A549 (cell line): ENCODE measurements around the gene AK8. TPM values are rescaled to one million over a fixed set of nuclear protein-coding genes. Genes with fewer than 3 reads are reported as not detected.

Experiments used
- ATAC-seq, 2 experiments: fragments of 200-7000 bp in 1 of 2; fragments of >200 bp in 1 of 2; cut with Nextera tagmentation in 1 of 2; cut with Tn5 transposase in 1 of 2; 3 replicates each; pipeline versions ENCODE4 v1.8.0 to v1.9.1; 2018 to 2020; ENCODE audit warnings: mild to moderate bottlenecking in 1 of 2, moderate library complexity in 1 of 2
- CTCF ChIA-PET: fragments of 300-600 bp; sonication (Branson Sonifier 250); formaldehyde crosslinking; extraction: SDS; loops from one replicate; lab custom pipeline; 2021; ENCODE audit warnings: antibody characterized with exemption, inconsistent platforms; lab: Yijun Ruan, JAX
- POLR2A ChIA-PET: fragments of 350-600 bp; formaldehyde crosslinking; extraction: SDS; loops from one replicate; lab custom pipeline; 2021; ENCODE audit warnings: antibody characterized with exemption, inconsistent platforms; lab: Yijun Ruan, JAX
- DNase-seq, 2 experiments: peaks; one replicate each; pipeline versions ENCODE4 v3.0.0 to v3.0.0-alpha.2; 2011 to 2016; ENCODE audit warnings: low read depth in 1 of 2, low spot score in 1 of 2
- FAIRE-seq: peaks from 2 replicates; lab custom pipeline; 2011; peaks lifted over from hg19 to GRCh38; lab: Jason Lieb, UNC
- H3K27ac ChIP-seq, 2 experiments: fragments of >200 bp; sonication (Bioruptor Twin); formaldehyde crosslinking; 3 replicates each; pipeline ENCODE4 v1.5.1; 2016 to 2017
- H3K4me1 ChIP-seq: fragments of >200 bp; sonication (Bioruptor Twin); formaldehyde crosslinking; 3 replicates; pipeline ENCODE4 v1.6.1; 2016
- H3K4me2 ChIP-seq: fragments of >200 bp; sonication (Bioruptor Twin); formaldehyde crosslinking; 3 replicates; pipeline ENCODE4 v1.6.1; 2016
- H3K4me3 ChIP-seq: fragments of >200 bp; sonication (Bioruptor Twin); formaldehyde crosslinking; 3 replicates; pipeline ENCODE4 v1.5.1; 2016
- H3K9me3 ChIP-seq: fragments of >200 bp; sonication (Bioruptor Twin); formaldehyde crosslinking; 3 replicates; pipeline ENCODE4 v1.6.1; 2016
- BCL3 ChIP-seq: fragments of >200 bp; sonication (Bioruptor Twin); formaldehyde crosslinking; IDR thresholded peaks from 3 replicates; pipeline ENCODE4 v1.6.1; 2016
- BHLHE40 ChIP-seq: IDR thresholded peaks from 2 replicates; pipeline ENCODE4 v1.6.1; 2012; ENCODE audit warnings: low read depth, low read length, inconsistent platforms
- CEBPB ChIP-seq, 2 experiments: fragments of >200 bp in 1 of 2; sonication (Bioruptor Twin) in 1 of 2; formaldehyde crosslinking in 1 of 2; IDR thresholded peaks; 2 replicates each; pipeline ENCODE4 v1.6.1; 2012 to 2016
- CHD2 ChIP-seq: fragments of 150-350 bp; IDR thresholded peaks from 2 replicates; pipeline ENCODE4 v1.6.1; 2014; ENCODE audit warnings: low read length; ENCODE audit not compliant: partially characterized antibody
- CTCF ChIP-seq: fragments of >200 bp; sonication (Bioruptor Twin); formaldehyde crosslinking; IDR thresholded peaks from 3 replicates; pipeline ENCODE4 v1.5.1; 2016
- E2F6 ChIP-seq: IDR thresholded peaks from 2 replicates; pipeline ENCODE4 v1.6.1; 2012; ENCODE audit warnings: low read depth, borderline replicate concordance
- EHF ChIP-seq: fragments of 250-450 bp; sonication (Bioruptor Pico); IDR thresholded peaks from 2 replicates; pipeline ENCODE4 v1.5.0; 2020; ENCODE audit warnings: mild to moderate bottlenecking
- EHMT2 ChIP-seq: fragments of 200-600 bp; sonication (generic); IDR thresholded peaks from 2 replicates; pipeline ENCODE4 v1.6.1; 2016; ENCODE audit warnings: antibody characterized with exemption, low read depth, mild to moderate bottlenecking, moderate library complexity
- ELK1 ChIP-seq: fragments of 150-350 bp; IDR thresholded peaks from 2 replicates; pipeline ENCODE4 v1.6.1; 2014; ENCODE audit warnings: low read depth, mild to moderate bottlenecking, low read length
- JUN ChIP-seq, 2 experiments: fragments of >200 bp; sonication (Bioruptor Twin); formaldehyde crosslinking; IDR thresholded peaks; 2 replicates in 1 of 2; 3 replicates in 1 of 2; pipeline ENCODE4 v1.6.1; 2016 to 2017
- KDM5A ChIP-seq: fragments of 200-600 bp; sonication (generic); IDR thresholded peaks from 2 replicates; pipeline ENCODE4 v1.6.1; 2016; ENCODE audit warnings: antibody characterized with exemption, mild to moderate bottlenecking
- MAFK ChIP-seq: fragments of 450-650 bp; IDR thresholded peaks from 2 replicates; pipeline ENCODE4 v1.6.1; 2014; ENCODE audit not compliant: partially characterized antibody
- MAZ ChIP-seq: fragments of 150-350 bp; IDR thresholded peaks from 2 replicates; pipeline ENCODE4 v1.6.1; 2014; ENCODE audit warnings: antibody characterized with exemption, low read depth, low read length, borderline replicate concordance
- MYC ChIP-seq: IDR thresholded peaks from 2 replicates; pipeline ENCODE4 v1.6.1; 2012; ENCODE audit warnings: mild to moderate bottlenecking, inconsistent platforms, low read length, improper control_type of control experiment, borderline replicate concordance
- NFE2L2 ChIP-seq: fragments of 150-350 bp; conservative IDR thresholded peaks from 2 replicates; pipeline ENCODE4 v1.6.1; 2014; ENCODE audit warnings: low read length
- NPAS2 ChIP-seq: fragments of 250-450 bp; sonication (Bioruptor Pico); IDR thresholded peaks from 2 replicates; pipeline ENCODE4 v1.8.0; 2022; ENCODE audit warnings: mild to moderate bottlenecking, moderate library complexity, borderline replicate concordance
- NR3C1 ChIP-seq: fragments of >200 bp; sonication (Bioruptor Twin); formaldehyde crosslinking; IDR thresholded peaks from 3 replicates; pipeline ENCODE4 v1.6.1; 2017
- RCOR1 ChIP-seq: fragments of 150-350 bp; IDR thresholded peaks from 2 replicates; pipeline ENCODE4 v1.6.1; 2014; ENCODE audit warnings: antibody characterized with exemption, low read length, low read depth
- REST ChIP-seq: fragments of 200-600 bp; sonication (generic); IDR thresholded peaks from 2 replicates; pipeline ENCODE4 v1.6.1; 2016; ENCODE audit warnings: antibody characterized with exemption, mild to moderate bottlenecking, moderate library complexity
- RNF2 ChIP-seq: fragments of 200-600 bp; sonication (generic); IDR thresholded peaks from 2 replicates; pipeline ENCODE4 v1.6.1; 2016; ENCODE audit warnings: low read depth, mild to moderate bottlenecking, antibody characterized with exemption, moderate library complexity, borderline replicate concordance
- TP53 ChIP-seq: fragments of 250-450 bp; sonication (Bioruptor Pico); IDR thresholded peaks from 2 replicates; pipeline ENCODE4 v1.5.0; 2021; ENCODE audit warnings: mild to moderate bottlenecking, moderate library complexity
- USF2 ChIP-seq: fragments of 450-650 bp; IDR thresholded peaks from 2 replicates; pipeline ENCODE4 v1.6.1; 2014; ENCODE audit warnings: antibody characterized with exemption
- ZFP36 ChIP-seq: fragments of 450-650 bp; IDR thresholded peaks from 2 replicates; pipeline ENCODE4 v1.6.1; 2014; ENCODE audit warnings: borderline replicate concordance; ENCODE audit not compliant: partially characterized antibody
- ZNF302 ChIP-seq: fragments of 250-450 bp; sonication (Bioruptor Pico); IDR thresholded peaks from 2 replicates; pipeline ENCODE4 v1.9.0; 2021; ENCODE audit warnings: inconsistent platforms, mild to moderate bottlenecking, moderate library complexity
- ZSCAN20 ChIP-seq: fragments of 250-450 bp; sonication (Bioruptor Pico); IDR thresholded peaks from 2 replicates; pipeline ENCODE4 v1.8.0; 2022; ENCODE audit warnings: mild to moderate bottlenecking, moderate library complexity
- WGBS: methylation state at CpG from one replicate; pipeline ENCODE4 v1.1.6; 2017; ENCODE audit errors: missing lambda C conversion rate; 5-methylcytosine and 5-hydroxymethylcytosine counted together
- polyA plus RNA-seq, 4 experiments: library from polyadenylated mRNA; depleted of rRNA in 3 of 4; stranded (reverse); fragments of >200 nt; fragmentation: RNase III in 1 of 4; extraction: RNeasy Plus Mini Kit Qiagen cat#74134 plus additional on column Dnase treatment in 1 of 4; gene quantifications; 2 replicates in 3 of 4; 3 replicates in 1 of 4; pipeline ENCODE4 v1.2.3, GENCODE V29; 2011 to 2017

AK8 gene
- polyA plus RNA-seq, 2 of the 4 experiments (the other 2 are of a cell fraction): 0.61 to 0.63 TPM

- Histone ChIP-seq H3K4me1 (no peaks in the 10 kb centered on the region), H3K4me3 (no peak overlapping the region), H3K9me3 (no peaks in the 10 kb centered on the region), H3K27ac (no peak overlapping the region), H3K4me2 (no peak overlapping the region)
- TF ChIP-seq CEBPB (IDR thresholded peaks at IDR 0.05) (no peak), ZFP36 (no peak), MAFK (no peak), ZSCAN20 (no peak), EHMT2 (no peak), USF2 (no peak), CHD2 (no peak), EHF (CRISPR knock-in tag) (no peak), NFE2L2 (no peak), MAZ (no peak), RCOR1 (no peak), JUN (IDR thresholded peaks at IDR 0.05) (no peak), NPAS2 (CRISPR knock-in tag) (no peak), BCL3 (no peak), TP53 (no peak), E2F6 (no peak), ZNF302 (CRISPR knock-in tag) (no peak)
- WGBS: 45% methylated on average over 9 of the region's 9 CpGs
- peak in 1 of 2 experiments; percentile 38 for DNase-seq
- POLR2A ChIA-PET: no interaction called here
- no peak for FAIRE-seq
- CTCF ChIA-PET: interaction anchor here (0.6 to 13.9 kb wide), 3 partner anchors 16 to 92 kb away, joined by 3 to 145 read pairs (median 4); no protein-coding TSS in a partner anchor
- peak in 1 of 2 experiments; percentile 19; a peak in 2 of 6 replicates for ATAC-seq
These were observed 7.7 kb upstream of the AK8 start for GRCh38 chr9:132885720-132886333.

GRCh38 chr9:132883349-132884294, 5.5 kb upstream of the AK8 start:
- no peak for ATAC-seq
- ChIA-PET CTCF (interaction anchor here (0.7 to 13.9 kb wide), 4 partner anchors 10 to 94 kb away, joined by 3 to 145 read pairs (median 4); no protein-coding TSS in a partner anchor), POLR2A (no interaction called here)
- Histone ChIP-seq H3K9me3 (no peaks in the 10 kb centered on the region), H3K4me2 (no peak overlapping the region), H3K4me3 (no peak overlapping the region), H3K4me1 (peaks cover 3% of the 10 kb centered on the region; the same call in 1 of the 3 replicates), H3K27ac (no peak overlapping the region)
- 84% methylated on average over 22 of the region's 27 CpGs for WGBS
- no peak for FAIRE-seq
- no peak for DNase-seq
- no peak for TF ChIP-seq NR3C1
- no peak for TF ChIP-seq ELK1
- no peak for TF ChIP-seq CTCF
- no peak for TF ChIP-seq EHMT2
- no peak for TF ChIP-seq NPAS2 (CRISPR knock-in tag)
- no peak for TF ChIP-seq MYC
- no peak for TF ChIP-seq RNF2
- TF ChIP-seq REST: no peak
- TF ChIP-seq BHLHE40: no peak
- no peak for TF ChIP-seq NFE2L2
- TF ChIP-seq ZNF302 (CRISPR knock-in tag): no peak
- TF ChIP-seq KDM5A: no peak
